Vagina (tissue), 2 donors: ENCODE measurements around the gene MARVELD2. TPM values are rescaled to one million over a fixed set of nuclear protein-coding genes. Genes with fewer than 3 reads are reported as not detected.
"Not testable (repeated sequence)": the region's sequence is repeated elsewhere in the genome, so short reads cannot be mapped to it uniquely, and the experiment has no call there.

Experiments used
- DNase-seq, 2 donors: peaks; one replicate each; pipeline ENCODE4 v3.0.0-alpha.2; 2017; ENCODE audit errors: extremely low spot score in 2 of 2
- H3K27ac ChIP-seq: fragments of 200-600 bp; sonication (generic); one replicate; pipeline ENCODE4 v1.5.1; 2019
- H3K27me3 ChIP-seq: fragments of 200-600 bp; sonication (generic); one replicate; pipeline ENCODE4 v1.5.1; 2019
- H3K36me3 ChIP-seq, 2 donors: fragments of 200-600 bp; sonication (generic); one replicate each; pipeline ENCODE4 v1.5.1; 2017 to 2019
- H3K4me1 ChIP-seq: fragments of 200-600 bp; sonication (generic); one replicate; pipeline ENCODE4 v1.5.1; 2019
- H3K4me3 ChIP-seq, 2 donors: fragments of 200-600 bp; sonication (generic); 1 replicate in 1 of 2; 2 replicates in 1 of 2; pipeline ENCODE4 v1.5.1; 2016 to 2019
- H3K9me3 ChIP-seq: fragments of 200-600 bp; sonication (generic); one replicate; pipeline ENCODE4 v1.5.1; 2019
- CTCF ChIP-seq, 3 experiments: fragments of 450-650 bp in 2 of 3; fragments of 200-600 bp in 1 of 3; sonication (generic) in 1 of 3; IDR thresholded peaks; one replicate each; pipeline ENCODE4 v1.5.1; 2017 to 2019; ENCODE audit warnings: antibody characterized with exemption in 3 of 3, mild to moderate bottlenecking in 2 of 3, moderate library complexity in 2 of 3
- POLR2A ChIP-seq, 2 donors: fragments of 450-650 bp; IDR thresholded peaks; one replicate each; pipeline ENCODE4 v1.6.1; 2017; ENCODE audit warnings: antibody characterized with exemption in 2 of 2, mild to moderate bottlenecking in 2 of 2, moderate library complexity in 2 of 2
- POLR2AphosphoS5 ChIP-seq, 2 donors: sonication (generic); formaldehyde crosslinking; IDR thresholded peaks; one replicate each; pipeline ENCODE4 v1.9.0; 2017; ENCODE audit warnings: antibody characterized with exemption in 2 of 2, mild to moderate bottlenecking in 2 of 2, low read depth in 1 of 2; ENCODE audit not compliant: insufficient read depth in 1 of 2
- intact Hi-C: fragments of 100-400 bp; cut with DNase I; formaldehyde crosslinking; loops from one replicate; pipeline ENCODE4 v1.15.1; 2023
- total RNA-seq: library from RNA; depleted of rRNA; stranded (reverse); fragments of >200 nt; gene quantifications from one replicate; pipeline ENCODE4 v1.2.3, GENCODE V29; 2016

The MARVELD2 gene
- total RNA-seq, 1 donor from 2014 or later: 6.4 TPM

- TF ChIP-seq POLR2A (IDR thresholded peaks at IDR 0.05) (no peak), CTCF (IDR thresholded peaks at IDR 0.05) (no peak), POLR2AphosphoS5 (IDR thresholded peaks at IDR 0.05; ENCODE audit: insufficient read depth in 1 of 2, low read depth in 1 of 2) (no peak)
- intact Hi-C loops: no loop called here
- no peaks in the 10 kb centered on the region for H3K4me1 ChIP-seq
- DNase-seq: no peak
- no peak overlapping the region for H3K4me3 ChIP-seq
- no peaks in the 10 kb centered on the region for H3K36me3 ChIP-seq
- no peaks in the 10 kb centered on the region for H3K9me3 ChIP-seq
- H3K27ac ChIP-seq: no peak overlapping the region
- no peaks in the 10 kb centered on the region for H3K27me3 ChIP-seq
Measured at GRCh38 chr5:69451941-69452647, 37.2 kb downstream of the MARVELD2 start.

- H3K36me3 ChIP-seq, intact Hi-C loops, H3K27me3 ChIP-seq, H3K9me3 ChIP-seq, DNase-seq, H3K27ac ChIP-seq, H3K4me1 ChIP-seq, H3K4me3 ChIP-seq: not testable (repeated sequence)
Measured at GRCh38 chr5:69453487-69453886, 38.6 kb downstream of the MARVELD2 start.

- H3K9me3 ChIP-seq: no peaks in the 10 kb centered on the region
- intact Hi-C loops: no loop called here
- H3K4me1 ChIP-seq: no peaks in the 10 kb centered on the region
- no peak for DNase-seq
- no peak overlapping the region for H3K4me3 ChIP-seq
- H3K36me3 ChIP-seq: no peaks in the 10 kb centered on the region
- TF ChIP-seq POLR2AphosphoS5 (IDR thresholded peaks at IDR 0.05; ENCODE audit: insufficient read depth in 1 of 2, low read depth in 1 of 2) (no peak), CTCF (IDR thresholded peaks at IDR 0.05) (no peak), POLR2A (IDR thresholded peaks at IDR 0.05) (no peak)
- H3K27me3 ChIP-seq: no peaks in the 10 kb centered on the region
- H3K27ac ChIP-seq: no peak overlapping the region
Measured at GRCh38 chr5:69454460-69455249, 39.7 kb downstream of the MARVELD2 start.

- DNase-seq, H3K36me3 ChIP-seq, H3K4me1 ChIP-seq, H3K27ac ChIP-seq, H3K27me3 ChIP-seq, H3K9me3 ChIP-seq, H3K4me3 ChIP-seq, intact Hi-C loops: not testable (repeated sequence)
Measured at GRCh38 chr5:69455428-69455988, 40.6 kb downstream of the MARVELD2 start.

GRCh38 chr5:69462170-69462569 is 47.3 kb downstream of the MARVELD2 start:
- no peak for DNase-seq
- TF ChIP-seq POLR2A (IDR thresholded peaks at IDR 0.05) (no peak), CTCF (IDR thresholded peaks at IDR 0.05) (no peak), POLR2AphosphoS5 (IDR thresholded peaks at IDR 0.05; ENCODE audit: insufficient read depth in 1 of 2, low read depth in 1 of 2) (no peak)
- H3K27ac ChIP-seq: no peak overlapping the region
- H3K4me1 ChIP-seq: no peaks in the 10 kb centered on the region
- no peaks in the 10 kb centered on the region for H3K36me3 ChIP-seq
- H3K4me3 ChIP-seq: no peak overlapping the region
- intact Hi-C loops: no loop called here
- no peaks in the 10 kb centered on the region for H3K9me3 ChIP-seq
- no peaks in the 10 kb centered on the region for H3K27me3 ChIP-seq

- H3K4me1 ChIP-seq, H3K4me3 ChIP-seq, intact Hi-C loops, DNase-seq, H3K9me3 ChIP-seq, H3K27ac ChIP-seq, H3K36me3 ChIP-seq, H3K27me3 ChIP-seq: not testable (repeated sequence)
Measured at GRCh38 chr5:69466375-69466774, 51.5 kb downstream of the MARVELD2 start.
